ENCODE results near the gene MTMR3. TPM values are rescaled to one million over a fixed set of nuclear protein-coding genes. Genes with fewer than 3 reads are reported as not detected.
A peak's percentile ranks its signal among the peaks of the same experiment; 100 is the strongest.

Gene MTMR3
- total RNA-seq, 1 donor, result 57.6 TPM

DNA sequence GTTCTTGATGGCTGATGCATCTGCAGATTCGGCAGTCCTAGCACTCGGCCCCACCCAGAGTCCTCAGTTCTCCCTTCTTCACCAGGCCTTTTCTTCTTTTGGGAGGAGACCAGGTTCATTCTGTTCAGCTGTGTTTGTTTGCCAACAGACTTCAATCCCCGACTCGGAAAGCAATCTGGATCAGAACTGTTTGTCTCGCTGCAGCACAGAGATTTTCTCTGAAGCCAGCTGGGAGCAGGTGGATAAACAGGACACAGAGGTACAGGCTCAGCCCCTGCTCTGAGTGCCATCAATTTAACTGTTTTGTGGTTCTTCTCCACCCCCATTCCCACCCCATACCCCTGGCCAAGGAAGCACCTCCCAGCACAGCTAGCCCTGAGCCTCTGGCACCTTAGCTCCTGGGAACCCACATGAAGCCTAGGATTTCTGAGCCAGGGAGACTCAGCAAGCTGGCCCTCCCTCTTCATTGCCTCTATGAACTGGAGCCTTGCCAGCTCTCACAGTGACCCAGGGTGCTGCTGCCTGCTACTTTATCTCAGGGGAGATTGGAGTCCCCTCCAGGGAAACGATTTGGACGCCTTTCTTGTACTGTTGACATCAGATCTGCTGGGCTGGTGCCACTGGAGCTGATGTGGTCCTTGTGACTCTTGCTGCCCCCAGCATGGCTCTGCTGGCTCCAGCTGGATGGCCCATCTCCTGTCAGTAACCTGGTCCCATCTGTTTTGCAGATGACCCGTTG is 139.1 kb downstream of the MTMR3 start:
- DNase-seq (ENCODE audit: low read depth in 2 of 3, low spot score in 2 of 3), result no peak

DNA sequence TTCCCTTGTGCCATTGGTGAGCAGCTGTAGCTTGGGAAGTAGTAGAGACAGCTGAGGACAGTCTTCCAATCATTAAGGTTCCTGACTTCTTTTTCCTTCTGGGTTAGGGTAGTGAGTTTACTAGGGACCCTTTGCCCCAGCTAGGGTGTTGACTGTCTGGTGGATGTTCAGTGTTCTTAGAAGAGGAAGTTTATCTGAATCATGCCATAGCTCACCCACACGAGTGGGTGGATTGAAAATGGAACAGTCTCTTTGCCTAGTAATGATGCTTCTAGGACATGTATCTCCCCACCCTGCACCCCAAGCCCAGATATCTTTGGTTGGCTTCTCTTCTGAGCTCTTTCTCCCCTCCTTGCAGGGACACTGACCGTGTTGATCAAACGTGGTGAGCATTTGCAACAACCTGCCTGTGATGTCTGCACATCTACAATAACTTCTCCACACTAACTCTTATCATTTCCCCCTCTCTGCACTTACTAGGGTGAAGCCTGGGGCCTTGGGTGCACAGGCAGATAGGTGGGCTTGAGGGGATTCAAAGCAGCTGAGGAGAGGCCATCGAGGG is 140.2 kb downstream of the MTMR3 start:
- no peak for DNase-seq (ENCODE audit: low read depth in 2 of 3, low spot score in 2 of 3)

- no peak for DNase-seq (ENCODE audit: low read depth in 2 of 3, low spot score in 2 of 3)
These were observed 141.3 kb downstream of the MTMR3 start for GRCh38 chr22:30024231-30024630.

GRCh38 chr22:30025221-30025620 is 142.2 kb downstream of the MTMR3 start:
- DNase-seq (ENCODE audit: low read depth in 2 of 3, low spot score in 2 of 3), result no peak

- no peak for DNase-seq (ENCODE audit: low read depth in 2 of 3, low spot score in 2 of 3)
These were observed 143.8 kb downstream of the MTMR3 start for GRCh38 chr22:30026756-30027155.

GRCh38 chr22:30027169-30027568 is 144.2 kb downstream of the MTMR3 start:
- no peak for DNase-seq (ENCODE audit: low read depth in 2 of 3, low spot score in 2 of 3)

GRCh38 chr22:30027791-30028190 is 144.8 kb downstream of the MTMR3 start:
- DNase-seq (ENCODE audit: low read depth in 2 of 3, low spot score in 2 of 3), result no peak

GRCh38 chr22:30028731-30029130 is 145.8 kb downstream of the MTMR3 start:
- DNase-seq (ENCODE audit: low read depth in 2 of 3, low spot score in 2 of 3), result no peak

GRCh38 chr22:30029512-30029911 is 146.5 kb downstream of the MTMR3 start:
- DNase-seq (ENCODE audit: low read depth in 2 of 3, low spot score in 2 of 3), result no peak

- no peak for DNase-seq (ENCODE audit: low read depth in 2 of 3, low spot score in 2 of 3)
These were observed 147.4 kb downstream of the MTMR3 start for GRCh38 chr22:30030329-30030728.

GRCh38 chr22:30031328-30031727 is 148.4 kb downstream of the MTMR3 start:
- no peak for DNase-seq (ENCODE audit: low read depth in 2 of 3, low spot score in 2 of 3)

- no peak for DNase-seq (ENCODE audit: low read depth in 2 of 3, low spot score in 2 of 3)
These were observed 148.9 kb downstream of the MTMR3 start for GRCh38 chr22:30031764-30032455.

DNA sequence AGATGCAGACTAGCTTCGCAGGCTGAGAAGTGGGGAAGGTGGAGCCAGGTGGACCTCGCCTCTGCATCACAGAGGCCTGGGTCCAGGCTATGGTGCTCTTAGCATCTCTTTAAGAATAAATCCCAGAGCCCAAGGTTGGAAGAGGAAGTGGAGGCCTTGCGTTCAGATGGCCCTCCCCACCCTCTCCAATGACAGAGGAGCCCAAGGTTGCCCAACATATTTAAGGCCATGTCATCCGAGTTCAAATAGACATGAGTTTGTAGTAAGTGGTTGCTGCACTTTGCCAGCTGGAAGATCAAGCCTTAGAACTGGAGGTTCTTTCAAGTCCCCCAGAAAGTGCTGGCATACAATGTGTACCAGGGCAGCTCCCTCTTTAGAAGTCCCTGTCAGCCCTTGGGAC is 150.2 kb downstream of the MTMR3 start:
- no peak for DNase-seq (ENCODE audit: low read depth in 2 of 3, low spot score in 2 of 3)

DNA sequence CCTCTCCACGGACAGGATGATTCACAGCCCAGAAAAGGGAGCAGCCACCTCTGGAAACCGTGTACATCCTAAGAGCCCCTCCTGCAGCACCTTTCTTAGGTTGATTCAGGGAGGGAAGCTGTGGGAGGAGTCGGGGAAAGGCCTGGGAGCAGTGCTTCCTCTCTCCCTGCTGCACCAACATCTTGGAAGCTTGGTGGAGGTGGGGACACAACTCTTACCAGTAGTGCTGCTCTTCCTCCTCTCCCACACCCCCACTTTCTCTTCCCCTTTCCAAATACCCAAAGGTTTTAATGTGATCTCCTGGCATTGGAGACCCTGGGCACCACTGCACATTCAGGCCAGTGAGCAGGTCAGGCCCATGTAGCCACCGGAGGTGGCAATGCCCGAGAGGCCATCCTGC is 150.9 kb downstream of the MTMR3 start:
- no peak for DNase-seq (ENCODE audit: low read depth in 2 of 3, low spot score in 2 of 3)

- no peak for DNase-seq (ENCODE audit: low read depth in 2 of 3, low spot score in 2 of 3)
These were observed 153.7 kb downstream of the MTMR3 start for GRCh38 chr22:30036656-30037055.

DNA sequence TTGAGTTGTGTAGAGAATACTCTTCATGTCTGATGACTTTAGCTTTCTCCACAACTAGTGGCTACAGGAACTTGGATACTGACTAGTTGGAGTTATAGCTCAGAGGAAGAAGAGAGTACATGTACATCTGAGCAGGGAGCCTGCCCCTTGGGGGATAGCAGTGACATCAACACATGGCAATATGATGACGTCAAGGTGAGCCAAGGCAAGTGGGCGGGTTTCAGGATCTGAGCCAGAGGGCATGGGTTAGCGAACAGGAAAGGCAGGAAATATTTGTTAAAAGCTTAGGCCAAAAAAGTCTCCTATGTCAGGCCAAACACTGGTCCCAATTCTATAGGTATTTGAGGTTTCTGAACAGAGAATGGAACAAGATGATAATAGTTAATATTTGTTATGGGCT is 155.2 kb downstream of the MTMR3 start:
- no peak for DNase-seq (ENCODE audit: low read depth in 2 of 3, low spot score in 2 of 3)

DNA sequence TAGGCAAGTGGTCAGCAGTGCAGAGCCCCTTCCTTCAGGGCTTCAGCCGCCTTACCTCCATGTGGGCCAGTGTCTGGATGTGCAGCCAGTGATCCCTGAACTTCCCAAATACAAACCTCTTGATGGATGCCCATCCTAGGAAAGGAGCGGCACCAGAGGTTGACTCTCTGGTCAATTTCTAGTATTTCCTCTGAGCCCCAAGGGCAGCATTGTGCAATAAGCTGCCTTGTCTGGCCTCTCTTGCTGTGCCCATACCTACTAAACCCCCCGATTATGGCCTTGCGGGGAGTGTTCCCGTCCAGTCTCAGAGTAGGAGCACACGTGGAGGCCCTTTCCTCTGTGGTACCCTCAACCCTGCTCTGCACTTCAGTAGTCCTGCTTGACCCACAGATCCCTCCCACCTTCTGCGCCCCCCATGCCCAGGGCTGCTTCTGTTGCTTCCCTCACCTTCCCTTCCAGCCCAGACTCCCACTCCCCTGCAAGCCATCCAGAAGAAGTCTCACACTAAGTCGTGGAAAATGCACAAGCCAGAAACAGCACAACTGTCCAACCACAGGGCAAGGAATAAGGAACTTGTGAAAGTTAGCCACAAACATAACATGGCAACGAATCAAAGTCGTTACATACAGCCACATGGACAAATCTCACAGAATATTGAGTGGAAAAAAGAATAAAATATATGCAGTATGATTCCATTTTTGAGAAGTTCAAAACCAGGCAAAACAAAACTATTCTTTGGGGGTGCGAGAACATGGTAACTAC is 157.7 kb downstream of the MTMR3 start:
- DNase-seq (ENCODE audit: low read depth in 2 of 3, low spot score in 2 of 3), result peak in 1 of 3 donors; percentile 26

GRCh38 chr22:30041475-30041874 is 158.5 kb downstream of the MTMR3 start:
- no peak for DNase-seq (ENCODE audit: low read depth in 2 of 3, low spot score in 2 of 3)

DNA sequence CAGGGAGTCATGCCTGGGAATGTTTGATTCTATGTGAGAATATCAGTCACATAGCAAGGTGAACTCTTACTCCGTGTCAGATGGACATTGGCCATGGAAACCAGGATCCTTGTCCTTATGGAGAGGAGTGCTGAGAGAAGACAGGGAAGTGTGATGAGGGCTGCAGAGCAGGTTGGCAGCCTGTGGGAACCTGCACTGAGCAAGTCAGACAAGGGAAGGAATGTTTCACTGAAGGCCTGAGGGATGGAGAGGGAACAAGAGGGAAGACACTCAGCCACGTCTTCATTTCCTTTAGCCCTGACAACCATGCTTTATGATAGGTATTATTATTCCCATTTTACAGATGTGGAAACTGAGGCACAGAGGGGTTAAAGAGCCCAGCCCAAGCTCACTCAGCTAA is 158.9 kb downstream of the MTMR3 start:
- DNase-seq (ENCODE audit: low read depth in 2 of 3, low spot score in 2 of 3), result no peak

DNA sequence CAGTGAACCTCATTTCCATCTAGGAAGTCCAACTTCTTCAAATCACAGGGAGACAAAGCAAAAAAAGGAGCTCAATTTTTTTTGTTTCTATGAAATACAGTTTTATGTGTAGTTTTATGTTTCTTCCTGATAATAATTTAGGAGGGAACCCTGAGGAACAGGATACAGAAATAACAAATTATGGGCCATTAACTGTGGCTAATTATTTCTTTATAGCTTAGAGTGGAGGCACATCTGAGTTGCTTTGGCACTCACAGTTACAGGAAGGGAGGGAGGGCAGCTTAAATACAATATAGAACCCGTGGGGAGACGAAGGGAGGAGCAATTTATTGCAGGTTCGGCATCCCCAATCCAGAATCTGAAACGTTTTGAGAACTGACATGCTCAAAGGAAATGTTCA is 160.2 kb downstream of the MTMR3 start:
- DNase-seq (ENCODE audit: low read depth in 2 of 3, low spot score in 2 of 3), result no peak

DNA sequence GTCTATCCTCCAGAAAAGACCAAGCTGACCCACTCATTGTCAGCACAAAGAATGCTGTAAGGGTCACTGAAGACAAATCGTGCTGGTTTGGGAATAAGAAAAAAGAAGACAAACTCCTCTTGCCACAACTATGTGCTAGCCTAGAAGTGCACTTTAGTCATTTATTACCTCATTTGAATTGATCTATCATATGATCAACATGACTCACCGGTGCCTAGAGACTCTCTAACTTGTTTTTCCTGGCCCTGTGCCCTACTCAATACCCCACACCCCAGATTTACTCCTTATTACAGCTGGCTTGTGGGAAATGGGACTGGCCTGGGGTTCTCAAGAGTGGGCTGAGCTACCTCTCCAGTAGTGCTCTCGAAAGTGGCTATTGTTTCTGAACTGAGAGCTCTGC is 161.4 kb downstream of the MTMR3 start:
- DNase-seq (ENCODE audit: low read depth in 2 of 3, low spot score in 2 of 3), result no peak
